ENCODE measurements around the gene ZNF791. TPM values are rescaled to one million over a fixed set of nuclear protein-coding genes. Genes with fewer than 3 reads are reported as not detected.

The ZNF791 gene
- total and polyA plus RNA-seq, 2 of the 13 experiments (the other 11 are each of a cell fraction or from before 2014, with no cell fraction given), result 12.8 to 17.4 TPM

- peak in 1 of 2 experiments; percentile 42; a peak in 1 of 4 replicates for TF ChIP-seq HMGXB4 (CRISPR knock-in tag; IDR thresholded peaks at IDR 0.05; ENCODE audit: borderline replicate concordance in 1 of 2, low read depth in 1 of 2)
- TF ChIP-seq SMC3 (IDR thresholded peaks at IDR 0.05; ENCODE audit: low read length), result peak; percentile 16; the same call in 1 of the 2 replicates
- TF ChIP-seq ZNF816 (CRISPR knock-in tag; IDR thresholded peaks at IDR 0.05; ENCODE audit: borderline replicate concordance), result peak; percentile 70; the same call in 1 of the 2 replicates
- no peak for TF ChIP-seq SCMH1 (CRISPR knock-in tag; IDR thresholded peaks at IDR 0.05; ENCODE audit: borderline replicate concordance)
- peak; percentile 80 for TF ChIP-seq TBX2 (CRISPR knock-in tag; IDR thresholded peaks at IDR 0.05; ENCODE audit: borderline replicate concordance)
- TF ChIP-seq ZNF569 (CRISPR knock-in tag; IDR thresholded peaks at IDR 0.05; ENCODE audit: borderline replicate concordance), result 0 out of 2 replicates have a peak, but pooled peaks have one; percentile 44
- TF ChIP-seq BATF2 (CRISPR knock-in tag; IDR thresholded peaks at IDR 0.05), result no peak
- TF ChIP-seq MAZ (IDR thresholded peaks at IDR 0.05; ENCODE audit: borderline replicate concordance, low read depth, low read length), result peak; percentile 40; the same call in 1 of the 2 replicates
- peak; percentile 20; the same call in 1 of the 2 replicates for TF ChIP-seq MAZ (CRISPR knock-in tag; IDR thresholded peaks at IDR 0.05; ENCODE audit: low read depth)
- no peak for TF ChIP-seq SP1 (IDR thresholded peaks at IDR 0.05)
- TF ChIP-seq SP1 (CRISPR knock-in tag; IDR thresholded peaks at IDR 0.05), result peak; percentile 72
- peak; percentile 67; the same call in 1 of the 2 replicates for TF ChIP-seq ZBTB42 (CRISPR knock-in tag; IDR thresholded peaks at IDR 0.05)
- no peak for TF ChIP-seq IRF1 (CRISPR knock-in tag; IDR thresholded peaks at IDR 0.05; ENCODE audit: low read depth)
- TF ChIP-seq ZNF784 (CRISPR knock-in tag; IDR thresholded peaks at IDR 0.05; ENCODE audit: borderline replicate concordance), result 0 out of 2 replicates have a peak, but pooled peaks have one; percentile 20
- TF ChIP-seq TFAP4 (IDR thresholded peaks at IDR 0.05; ENCODE audit: borderline replicate concordance, low read depth), result 0 out of 2 replicates have a peak, but pooled peaks have one; percentile 10
- TF ChIP-seq E2F5 (CRISPR knock-in tag; conservative IDR thresholded peaks at IDR 0.05), result peak; percentile 44; the same call in 1 of the 2 replicates
- TF ChIP-seq ZC3H4 (CRISPR knock-in tag; IDR thresholded peaks at IDR 0.05; ENCODE audit: borderline replicate concordance), result peak; percentile 45; the same call in 1 of the 2 replicates
- peak; percentile 85 for TF ChIP-seq ZBTB14 (CRISPR knock-in tag; IDR thresholded peaks at IDR 0.05)
- no peak for TF ChIP-seq FOXP1 (IDR thresholded peaks at IDR 0.05)
- TF ChIP-seq FOXP1 (CRISPR knock-in tag; IDR thresholded peaks at IDR 0.05), result no peak
- TF ChIP-seq ZNF546 (CRISPR knock-in tag; conservative IDR thresholded peaks at IDR 0.05), result peak; percentile 81
Measured at GRCh38 chr19:12681074-12681987, 70.6 kb downstream of the ZNF791 start, which contains the start of gene DHPS (continued).
